Common myeloid progenitor, CD34-positive (primary cell): ENCODE data around the gene C18orf32.

Experiments used
- CTCF ChIA-PET: fragments of 350-600 bp; sonication (Branson Sonifier 250); formaldehyde crosslinking; loops from one replicate; lab custom pipeline; 2021; ENCODE audit warnings: antibody characterized with exemption; lab: Charles Lee
- POLR2A ChIA-PET: fragments of 350-600 bp; sonication (Branson Sonifier 250); formaldehyde crosslinking; loops from one replicate; lab custom pipeline; 2021; ENCODE audit warnings: antibody characterized with exemption; lab: Charles Lee
- DNase-seq, 3 donors: peaks; one replicate each; pipeline versions ENCODE4 v3.0.0 to v3.0.0-alpha.2; 2013
- H3K27ac ChIP-seq, 2 experiments: 1 replicate in 1 of 2; 2 replicates in 1 of 2; pipeline ENCODE4 v1.7.0; 2013; ENCODE audit warnings: inconsistent platforms in 2 of 2, low read length in 2 of 2, mild to moderate bottlenecking in 2 of 2, low read depth in 1 of 2, moderate library complexity in 1 of 2; ENCODE audit not compliant: severe bottlenecking in 2 of 2, insufficient read depth in 1 of 2, poor library complexity in 1 of 2
- H3K27me3 ChIP-seq, 5 experiments: replicated peaks in 2 of 5; 1 replicate in 3 of 5; 2 replicates in 2 of 5; pipeline versions ENCODE4 v1.6.1 to v1.7.0; 2013; ENCODE audit warnings: low read length in 4 of 5, mild to moderate bottlenecking in 2 of 5, moderate library complexity in 2 of 5, inconsistent platforms in 1 of 5; ENCODE audit not compliant: insufficient read depth in 5 of 5, control insufficient read depth in 4 of 5
- H3K36me3 ChIP-seq, 4 experiments: 1 replicate in 2 of 4; 2 replicates in 2 of 4; pipeline versions ENCODE4 v1.6.1 to v1.7.0; 2013; ENCODE audit warnings: low read length in 3 of 4, control low read depth in 1 of 4, mild to moderate bottlenecking in 1 of 4; ENCODE audit not compliant: control insufficient read depth in 4 of 4, insufficient read depth in 4 of 4
- H3K4me1 ChIP-seq, 4 experiments: 1 replicate in 3 of 4; 2 replicates in 1 of 4; pipeline versions ENCODE4 v1.6.1 to v1.7.1; 2013; ENCODE audit warnings: low read length in 3 of 4, mild to moderate bottlenecking in 3 of 4, control low read depth in 1 of 4, inconsistent platforms in 1 of 4, moderate library complexity in 1 of 4; ENCODE audit not compliant: control insufficient read depth in 4 of 4, insufficient read depth in 4 of 4; ENCODE audit errors: control extremely low read depth in 1 of 4
- H3K4me3 ChIP-seq, 7 experiments: 1 replicate in 4 of 7; 2 replicates in 3 of 7; pipeline versions ENCODE4 v1.5.1 to v1.7.0; 2013; ENCODE audit warnings: mild to moderate bottlenecking in 7 of 7, low read length in 6 of 7, moderate library complexity in 6 of 7, inconsistent platforms in 2 of 7, low read depth in 2 of 7, control low read depth in 1 of 7; ENCODE audit not compliant: insufficient read depth in 4 of 7, control insufficient read depth in 1 of 7; ENCODE audit errors: extremely low read depth in 1 of 7
- H3K9me3 ChIP-seq, 5 experiments: 1 replicate in 4 of 5; 2 replicates in 1 of 5; pipeline versions ENCODE4 v1.6.1 to v1.7.1; 2013; ENCODE audit warnings: low read length in 4 of 5, mild to moderate bottlenecking in 2 of 5, inconsistent platforms in 1 of 5, low read depth in 1 of 5, moderate library complexity in 1 of 5; ENCODE audit not compliant: control insufficient read depth in 4 of 5, insufficient read depth in 2 of 5; ENCODE audit errors: control extremely low read depth in 1 of 5
- WGBS: methylation state at CpG from one replicate; pipeline ENCODE4 v1.1.5; 2013; ENCODE audit not compliant: insufficient coverage; 5-methylcytosine and 5-hydroxymethylcytosine counted together

C18orf32 gene

DNA sequence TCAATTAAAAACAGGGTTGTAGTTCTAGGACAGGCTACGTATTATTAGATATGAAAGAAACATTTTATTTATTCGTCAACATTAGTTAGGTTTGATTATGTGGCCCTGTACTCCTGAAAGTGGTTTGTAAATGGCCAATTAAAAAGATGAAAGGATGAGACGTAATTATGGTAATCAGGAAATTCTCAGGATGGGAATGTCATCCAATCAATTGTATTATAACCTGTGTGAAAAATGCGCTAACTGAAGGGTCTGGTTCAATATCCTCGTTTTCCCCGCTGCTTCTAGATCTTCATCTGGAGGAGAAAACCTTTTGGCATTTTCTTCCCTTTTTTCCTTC is 5.6 kb upstream of the C18orf32 start:
- DNase-seq, result no peak
- Histone ChIP-seq H3K27ac (no peak overlapping the region), H3K4me3 (peak overlapping the region in 3 of 7 experiments; percentile 83 to 92 (median 92)), H3K27me3 (no peaks in the 10 kb centered on the region), H3K36me3 (peaks cover 9 to 41% (median 23%) of the 10 kb centered on the region in 4 experiments), H3K4me1 (peaks cover 10 to 32% (median 22%) of the 10 kb centered on the region in 4 experiments), H3K9me3 (no peaks in the 10 kb centered on the region)
- POLR2A ChIA-PET, result no interaction called here
- WGBS, result 90% methylated on average over 4 of the region's 6 CpGs
- CTCF ChIA-PET, result interaction anchor here (0.7 to 1.1 kb wide), 3 partner anchors 11 to 18 kb away, joined by 3 read pairs; no protein-coding TSS in a partner anchor

- peak; percentile 99 for DNase-seq
- CTCF ChIA-PET, result interaction anchor here (1.1 kb wide), 1 partner anchor 11 kb away, joined by 3 read pairs; no protein-coding TSS in a partner anchor
- Histone ChIP-seq H3K4me1 (peaks cover 13 to 37% (median 28%) of the 10 kb centered on the region in 4 experiments), H3K27me3 (no peaks in the 10 kb centered on the region), H3K9me3 (no peaks in the 10 kb centered on the region), H3K36me3 (peaks cover 9 to 43% (median 25%) of the 10 kb centered on the region in 4 experiments), H3K4me3 (peak within 1 kb of the TSS; percentile 81 to 93 (median 91)), H3K27ac (peak within 1 kb of the TSS; percentile 96 to 99)
- WGBS, result 0% methylated on average over 35 of the region's 53 CpGs
- POLR2A ChIA-PET, result no interaction called here
Observed at GRCh38 chr18:49491857-49492693, 5.0 kb upstream of the C18orf32 start, which contains the start of gene RPL17. RPL17 (minus strand) TSS chr18:49492465.

- Histone ChIP-seq H3K9me3 (no peaks in the 10 kb centered on the region), H3K36me3 (peaks cover 9 to 43% (median 25%) of the 10 kb centered on the region in 4 experiments), H3K4me1 (peaks cover 13 to 37% (median 29%) of the 10 kb centered on the region in 4 experiments), H3K27me3 (no peaks in the 10 kb centered on the region), H3K4me3 (peak overlapping the region; percentile 81 to 93 (median 91)), H3K27ac (peak overlapping the region; percentile 96 to 99)
- no peak for DNase-seq
- ChIA-PET POLR2A (no interaction called here), CTCF (interaction anchor here (0.7 kb wide), 1 partner anchor 26 kb away, joined by 3 read pairs; no protein-coding TSS in a partner anchor)
- 21% methylated on average over 2 of the region's 7 CpGs for WGBS
Observed at GRCh38 chr18:49491534-49491856, 4.5 kb upstream of the C18orf32 start.

DNA sequence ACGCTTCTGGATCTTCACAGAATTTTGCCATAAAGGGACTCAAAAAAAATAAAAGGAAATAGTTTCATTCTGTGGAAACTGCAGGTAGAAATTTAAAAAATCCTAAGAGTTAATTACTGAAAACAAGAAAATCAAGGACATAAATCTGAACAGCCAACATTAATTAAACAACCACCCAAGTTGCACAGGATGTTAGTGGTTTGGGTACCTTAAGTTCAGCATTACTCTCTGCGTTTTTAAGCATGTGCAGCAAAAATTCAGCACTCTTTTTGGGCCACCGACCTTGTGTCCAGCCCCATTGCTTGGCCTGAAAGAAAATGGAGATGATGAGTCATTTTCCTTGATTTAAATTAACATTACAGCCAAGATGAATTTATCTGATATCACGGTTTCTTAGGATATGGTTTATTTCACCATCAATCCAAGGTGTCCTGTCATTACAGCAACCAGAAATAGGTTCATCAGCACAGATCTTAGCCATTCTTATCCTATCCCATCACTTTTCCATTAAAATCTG is 3.3 kb upstream of the C18orf32 start:
- ChIA-PET POLR2A (no interaction called here), CTCF (no interaction called here)
- Histone ChIP-seq H3K27ac (peak overlapping the region; percentile 2 to 56), H3K4me1 (peaks cover 20 to 47% (median 39%) of the 10 kb centered on the region in 4 experiments), H3K36me3 (peaks cover 9 to 43% (median 25%) of the 10 kb centered on the region in 4 experiments), H3K27me3 (no peaks in the 10 kb centered on the region), H3K4me3 (peak overlapping the region in 1 of 7 experiments; percentile 92), H3K9me3 (no peaks in the 10 kb centered on the region)
- 44% methylated on average over 1 of the region's 4 CpGs for WGBS
- DNase-seq, result no peak

DNA sequence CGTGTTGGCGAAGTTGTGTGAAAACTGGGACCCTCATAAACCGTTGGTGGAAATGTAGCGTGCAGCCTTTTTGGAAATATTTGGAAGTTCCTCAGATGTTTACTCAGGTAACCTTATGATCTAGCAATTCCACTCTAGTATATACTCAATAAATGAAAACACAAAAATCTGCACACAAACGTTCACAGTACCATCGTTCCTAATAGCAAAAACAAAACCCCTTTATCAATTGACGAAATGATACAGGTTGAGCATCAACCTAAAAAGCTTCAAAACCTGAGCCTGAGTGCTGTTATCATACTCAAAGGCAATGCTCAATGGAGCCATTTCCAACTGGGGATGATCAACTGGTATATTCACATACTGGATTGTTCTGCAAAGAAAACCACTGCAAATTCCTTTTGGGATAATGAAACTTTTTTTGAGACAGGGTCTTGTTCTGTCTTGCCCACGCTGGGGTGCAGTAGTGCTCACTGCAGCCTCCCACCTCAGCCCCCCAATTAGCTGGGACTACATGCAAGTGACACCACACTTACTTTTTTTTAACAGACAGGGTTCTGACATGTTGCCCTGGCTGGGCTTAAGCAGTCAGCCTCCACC is 777 bp upstream of the C18orf32 start:
- no peak for DNase-seq
- no peaks in the 10 kb centered on the region for H3K27me3 ChIP-seq
- peak overlapping the region; percentile 90 to 93 for H3K27ac ChIP-seq
- 90% methylated on average over 6 of the region's 8 CpGs for WGBS
- ChIA-PET CTCF (interaction anchor here (4.1 to 6.9 kb wide), 2 partner anchors 12 to 23 kb away, joined by 34 to 48 read pairs; no protein-coding TSS in a partner anchor), POLR2A (interaction anchor here (0.6 to 2.6 kb wide), 5 partner anchors 8 to 161 kb away, joined by 3 to 17 read pairs (median 5); partner anchors contain the start of gene DYM)
- no peaks in the 10 kb centered on the region for H3K9me3 ChIP-seq
- peak overlapping the region in 5 of 7 experiments; percentile 85 to 99 (median 93) for H3K4me3 ChIP-seq
- H3K4me1 ChIP-seq, result peaks cover 18 to 44% (median 38%) of the 10 kb centered on the region in 4 experiments
- H3K36me3 ChIP-seq, result peaks cover 12 to 48% (median 30%) of the 10 kb centered on the region in 4 experiments

DNA sequence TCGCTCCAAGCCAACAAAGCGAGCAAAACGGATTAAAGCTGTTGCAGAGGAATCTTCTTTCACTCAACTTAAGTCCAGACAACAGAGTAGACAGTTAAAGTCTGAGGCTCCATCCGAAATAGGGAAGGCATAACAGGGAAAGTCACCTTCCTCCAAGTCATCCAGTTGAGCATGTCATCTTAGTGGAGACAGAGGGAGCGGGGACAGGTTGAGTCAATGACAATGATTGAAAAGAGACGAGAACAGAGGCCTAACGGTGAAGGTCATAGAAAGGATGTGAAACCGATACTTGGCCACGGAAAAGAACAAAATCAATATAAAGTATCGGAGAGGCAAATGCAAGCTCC is 455 bp downstream of the C18orf32 start:
- WGBS, result 0% methylated on average over 7 of the region's 10 CpGs

More for the DNA sequence above, 455 bp downstream of the C18orf32 start:
- Histone ChIP-seq H3K4me1 (peaks cover 17 to 44% (median 34%) of the 10 kb centered on the region in 4 experiments), H3K36me3 (peaks cover 14 to 53% (median 31%) of the 10 kb centered on the region in 4 experiments), H3K27me3 (no peaks in the 10 kb centered on the region), H3K27ac (peak overlapping the region; percentile 90 to 93), H3K4me3 (peak overlapping the region; percentile 59 to 99 (median 93)), H3K9me3 (no peaks in the 10 kb centered on the region)
- ChIA-PET CTCF (interaction anchor here (1.1 to 6.9 kb wide), 4 partner anchors 11 to 35 kb away, joined by 3 to 48 read pairs (median 21); no protein-coding TSS in a partner anchor), POLR2A (interaction anchor here (0.6 to 2.6 kb wide), 4 partner anchors 9 to 54 kb away, joined by 5 to 17 read pairs (median 10); partner anchors contain the start of gene DYM)
- DNase-seq, result peak in 1 of 3 donors; percentile 42
